ENCODE measurements around the gene MAP2K7.

MAP2K7 gene

DNA sequence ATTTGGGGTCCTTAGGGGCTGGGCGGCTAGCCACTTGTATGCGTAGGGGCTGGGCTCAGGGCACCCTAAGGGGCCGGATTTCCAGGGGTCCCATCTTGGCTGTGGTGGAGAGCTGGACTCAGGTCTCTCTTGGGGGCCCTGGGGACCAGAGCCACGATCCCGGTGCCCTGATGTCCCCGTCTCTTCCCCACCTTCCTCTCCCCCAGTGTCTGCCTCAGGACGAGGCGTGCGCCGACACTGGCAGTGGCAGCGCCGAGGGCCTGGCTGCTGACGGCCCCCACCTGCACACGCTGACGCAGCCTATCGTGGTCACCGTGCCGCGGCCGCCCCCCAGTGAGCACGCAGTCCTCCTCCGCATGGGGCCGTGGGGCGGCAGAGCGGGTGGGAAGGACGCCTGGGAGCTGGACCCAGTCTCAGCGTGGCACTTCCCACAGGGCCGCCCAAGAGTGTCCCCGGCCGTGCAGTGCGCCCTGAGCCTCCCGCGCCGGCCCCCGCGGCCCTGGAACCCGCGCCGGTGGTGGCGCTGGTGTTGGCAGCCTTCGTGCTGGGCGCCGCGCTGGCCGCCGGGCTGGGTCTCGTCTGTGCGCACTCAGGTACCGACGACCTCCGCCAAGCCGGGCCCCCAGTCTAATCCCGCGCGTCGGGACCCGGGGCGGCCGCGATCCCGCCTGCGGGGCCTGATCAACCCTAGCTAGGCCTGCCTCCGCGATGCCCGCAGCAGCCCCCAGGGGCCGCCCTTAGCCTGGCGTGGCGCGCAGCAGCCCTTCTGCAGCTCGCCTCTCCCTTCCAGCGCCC, 13.8 kb downstream of the MAP2K7 start (continued):
- TF ChIP-seq SCRT2 (tag by site-specific recombination; IDR thresholded peaks at IDR 0.05): peak; percentile 42; the same call in 1 of the 2 replicates
- TF ChIP-seq, protein P1, sequence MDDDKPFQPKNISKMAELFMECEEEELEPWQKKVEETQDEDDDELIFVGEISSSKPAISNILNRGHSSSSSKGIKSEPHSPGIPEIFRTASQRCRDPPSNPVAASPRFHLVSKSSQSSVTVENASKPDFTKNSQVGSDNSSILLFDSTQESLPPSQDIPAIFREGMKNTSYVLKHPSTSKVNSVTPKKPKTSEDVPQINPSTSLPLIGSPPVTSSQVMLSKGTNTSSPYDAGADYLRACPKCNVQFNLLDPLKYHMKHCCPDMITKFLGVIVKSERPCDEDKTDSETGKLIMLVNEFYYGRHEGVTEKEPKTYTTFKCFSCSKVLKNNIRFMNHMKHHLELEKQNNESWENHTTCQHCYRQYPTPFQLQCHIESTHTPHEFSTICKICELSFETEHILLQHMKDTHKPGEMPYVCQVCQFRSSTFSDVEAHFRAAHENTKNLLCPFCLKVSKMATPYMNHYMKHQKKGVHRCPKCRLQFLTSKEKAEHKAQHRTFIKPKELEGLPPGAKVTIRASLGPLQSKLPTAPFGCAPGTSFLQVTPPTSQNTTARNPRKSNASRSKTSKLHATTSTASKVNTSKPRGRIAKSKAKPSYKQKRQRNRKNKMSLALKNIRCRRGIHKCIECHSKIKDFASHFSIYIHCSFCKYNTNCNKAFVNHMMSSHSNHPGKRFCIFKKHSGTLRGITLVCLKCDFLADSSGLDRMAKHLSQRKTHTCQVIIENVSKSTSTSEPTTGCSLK (tag by site-specific recombination; IDR thresholded peaks at IDR 0.05): no peak
- no peak; the same call in 1 of the 2 replicates for TF ChIP-seq ZBTB8A (tag by site-specific recombination; IDR thresholded peaks at IDR 0.05)
- TF ChIP-seq, protein P2, sequence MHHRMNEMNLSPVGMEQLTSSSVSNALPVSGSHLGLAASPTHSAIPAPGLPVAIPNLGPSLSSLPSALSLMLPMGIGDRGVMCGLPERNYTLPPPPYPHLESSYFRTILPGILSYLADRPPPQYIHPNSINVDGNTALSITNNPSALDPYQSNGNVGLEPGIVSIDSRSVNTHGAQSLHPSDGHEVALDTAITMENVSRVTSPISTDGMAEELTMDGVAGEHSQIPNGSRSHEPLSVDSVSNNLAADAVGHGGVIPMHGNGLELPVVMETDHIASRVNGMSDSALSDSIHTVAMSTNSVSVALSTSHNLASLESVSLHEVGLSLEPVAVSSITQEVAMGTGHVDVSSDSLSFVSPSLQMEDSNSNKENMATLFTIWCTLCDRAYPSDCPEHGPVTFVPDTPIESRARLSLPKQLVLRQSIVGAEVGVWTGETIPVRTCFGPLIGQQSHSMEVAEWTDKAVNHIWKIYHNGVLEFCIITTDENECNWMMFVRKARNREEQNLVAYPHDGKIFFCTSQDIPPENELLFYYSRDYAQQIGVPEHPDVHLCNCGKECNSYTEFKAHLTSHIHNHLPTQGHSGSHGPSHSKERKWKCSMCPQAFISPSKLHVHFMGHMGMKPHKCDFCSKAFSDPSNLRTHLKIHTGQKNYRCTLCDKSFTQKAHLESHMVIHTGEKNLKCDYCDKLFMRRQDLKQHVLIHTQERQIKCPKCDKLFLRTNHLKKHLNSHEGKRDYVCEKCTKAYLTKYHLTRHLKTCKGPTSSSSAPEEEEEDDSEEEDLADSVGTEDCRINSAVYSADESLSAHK (tag by site-specific recombination; IDR thresholded peaks at IDR 0.05): no peak
- TF ChIP-seq, protein P3, sequence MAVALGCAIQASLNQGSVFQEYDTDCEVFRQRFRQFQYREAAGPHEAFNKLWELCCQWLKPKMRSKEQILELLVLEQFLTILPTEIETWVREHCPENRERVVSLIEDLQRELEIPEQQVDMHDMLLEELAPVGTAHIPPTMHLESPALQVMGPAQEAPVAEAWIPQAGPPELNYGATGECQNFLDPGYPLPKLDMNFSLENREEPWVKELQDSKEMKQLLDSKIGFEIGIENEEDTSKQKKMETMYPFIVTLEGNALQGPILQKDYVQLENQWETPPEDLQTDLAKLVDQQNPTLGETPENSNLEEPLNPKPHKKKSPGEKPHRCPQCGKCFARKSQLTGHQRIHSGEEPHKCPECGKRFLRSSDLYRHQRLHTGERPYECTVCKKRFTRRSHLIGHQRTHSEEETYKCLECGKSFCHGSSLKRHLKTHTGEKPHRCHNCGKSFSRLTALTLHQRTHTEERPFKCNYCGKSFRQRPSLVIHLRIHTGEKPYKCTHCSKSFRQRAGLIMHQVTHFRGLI (tag by site-specific recombination; IDR thresholded peaks at IDR 0.05): peak; percentile 12; the same call in 1 of the 2 replicates
- no peak for TF ChIP-seq ZNF768 (tag by site-specific recombination; IDR thresholded peaks at IDR 0.05)
- TF ChIP-seq ZNF169 (tag by site-specific recombination; IDR thresholded peaks at IDR 0.05): no peak
- no peak for TF ChIP-seq ZNF24 (tag by site-specific recombination; IDR thresholded peaks at IDR 0.05)
- TF ChIP-seq, protein P4, sequence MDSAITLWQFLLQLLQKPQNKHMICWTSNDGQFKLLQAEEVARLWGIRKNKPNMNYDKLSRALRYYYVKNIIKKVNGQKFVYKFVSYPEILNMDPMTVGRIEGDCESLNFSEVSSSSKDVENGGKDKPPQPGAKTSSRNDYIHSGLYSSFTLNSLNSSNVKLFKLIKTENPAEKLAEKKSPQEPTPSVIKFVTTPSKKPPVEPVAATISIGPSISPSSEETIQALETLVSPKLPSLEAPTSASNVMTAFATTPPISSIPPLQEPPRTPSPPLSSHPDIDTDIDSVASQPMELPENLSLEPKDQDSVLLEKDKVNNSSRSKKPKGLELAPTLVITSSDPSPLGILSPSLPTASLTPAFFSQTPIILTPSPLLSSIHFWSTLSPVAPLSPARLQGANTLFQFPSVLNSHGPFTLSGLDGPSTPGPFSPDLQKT (IDR thresholded peaks at IDR 0.05; ENCODE audit: borderline replicate concordance, low read depth, low read length): no peak
- TF ChIP-seq, protein P5, sequence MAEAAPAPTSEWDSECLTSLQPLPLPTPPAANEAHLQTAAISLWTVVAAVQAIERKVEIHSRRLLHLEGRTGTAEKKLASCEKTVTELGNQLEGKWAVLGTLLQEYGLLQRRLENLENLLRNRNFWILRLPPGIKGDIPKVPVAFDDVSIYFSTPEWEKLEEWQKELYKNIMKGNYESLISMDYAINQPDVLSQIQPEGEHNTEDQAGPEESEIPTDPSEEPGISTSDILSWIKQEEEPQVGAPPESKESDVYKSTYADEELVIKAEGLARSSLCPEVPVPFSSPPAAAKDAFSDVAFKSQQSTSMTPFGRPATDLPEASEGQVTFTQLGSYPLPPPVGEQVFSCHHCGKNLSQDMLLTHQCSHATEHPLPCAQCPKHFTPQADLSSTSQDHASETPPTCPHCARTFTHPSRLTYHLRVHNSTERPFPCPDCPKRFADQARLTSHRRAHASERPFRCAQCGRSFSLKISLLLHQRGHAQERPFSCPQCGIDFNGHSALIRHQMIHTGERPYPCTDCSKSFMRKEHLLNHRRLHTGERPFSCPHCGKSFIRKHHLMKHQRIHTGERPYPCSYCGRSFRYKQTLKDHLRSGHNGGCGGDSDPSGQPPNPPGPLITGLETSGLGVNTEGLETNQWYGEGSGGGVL (tag by site-specific recombination; IDR thresholded peaks at IDR 0.05): peak; percentile 15; the same call in 1 of the 2 replicates
- no peak for TF ChIP-seq ZNF677 (tag by site-specific recombination; IDR thresholded peaks at IDR 0.05)
- no peak for TF ChIP-seq ZNF140 (tag by site-specific recombination; IDR thresholded peaks at IDR 0.05)
- TF ChIP-seq ZNF23 (tag by site-specific recombination; IDR thresholded peaks at IDR 0.05; ENCODE audit: borderline replicate concordance): no peak
- peak; percentile 8; the same call in 1 of the 2 replicates for TF ChIP-seq ZNF10 (tag by site-specific recombination; IDR thresholded peaks at IDR 0.05)
- 0 out of 2 replicates have a peak, but pooled peaks have one; percentile 25 for TF ChIP-seq ZNF184 (tag by site-specific recombination; IDR thresholded peaks at IDR 0.05)
- no peak for TF ChIP-seq HOXA7 (CRISPR knock-in tag; IDR thresholded peaks at IDR 0.05; ENCODE audit: borderline replicate concordance)
- TF ChIP-seq ZNF654 (tag by site-specific recombination; IDR thresholded peaks at IDR 0.05; ENCODE audit: low read depth): no peak
- TF ChIP-seq ZNF664 (tag by site-specific recombination; IDR thresholded peaks at IDR 0.05): no peak
- TF ChIP-seq IKZF3 (tag by site-specific recombination; IDR thresholded peaks at IDR 0.05): no peak
- TF ChIP-seq ZNF175 (tag by site-specific recombination; IDR thresholded peaks at IDR 0.05): no peak
- no peak for TF ChIP-seq ZNF394 (tag by site-specific recombination; IDR thresholded peaks at IDR 0.05; ENCODE audit: borderline replicate concordance)
- no peak for TF ChIP-seq ZBTB21 (tag by site-specific recombination; IDR thresholded peaks at IDR 0.05)
- TF ChIP-seq ZNF366 (tag by site-specific recombination; conservative IDR thresholded peaks at IDR 0.05): no peak
- TF ChIP-seq ZNF514 (tag by site-specific recombination; IDR thresholded peaks at IDR 0.05): no peak
- 0 out of 2 replicates have a peak, but pooled peaks have one; percentile 50 for TF ChIP-seq ZEB2 (tag by site-specific recombination; IDR thresholded peaks at IDR 0.05)
- TF ChIP-seq, protein P6, sequence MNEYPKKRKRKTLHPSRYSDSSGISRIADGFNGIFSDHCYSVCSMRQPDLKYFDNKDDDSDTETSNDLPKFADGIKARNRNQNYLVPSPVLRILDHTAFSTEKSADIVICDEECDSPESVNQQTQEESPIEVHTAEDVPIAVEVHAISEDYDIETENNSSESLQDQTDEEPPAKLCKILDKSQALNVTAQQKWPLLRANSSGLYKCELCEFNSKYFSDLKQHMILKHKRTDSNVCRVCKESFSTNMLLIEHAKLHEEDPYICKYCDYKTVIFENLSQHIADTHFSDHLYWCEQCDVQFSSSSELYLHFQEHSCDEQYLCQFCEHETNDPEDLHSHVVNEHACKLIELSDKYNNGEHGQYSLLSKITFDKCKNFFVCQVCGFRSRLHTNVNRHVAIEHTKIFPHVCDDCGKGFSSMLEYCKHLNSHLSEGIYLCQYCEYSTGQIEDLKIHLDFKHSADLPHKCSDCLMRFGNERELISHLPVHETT (tag by site-specific recombination; IDR thresholded peaks at IDR 0.05): no peak
- TF ChIP-seq ZNF114 (tag by site-specific recombination; IDR thresholded peaks at IDR 0.05): no peak
- TF ChIP-seq ZNF76 (tag by site-specific recombination; IDR thresholded peaks at IDR 0.05; ENCODE audit: borderline replicate concordance, low read depth): 0 out of 2 replicates have a peak, but pooled peaks have one; percentile 31
- TF ChIP-seq GLIS2 (tag by site-specific recombination; IDR thresholded peaks at IDR 0.05): peak; percentile 91
- no peak for TF ChIP-seq ZNF837 (tag by site-specific recombination; IDR thresholded peaks at IDR 0.05)

Measured in HEK293 (cell line).